HG02840 (cell line): Measurements from ENCODE around the gene CYB5R3.
"Not testable (repeated sequence)": the region's sequence is repeated elsewhere in the genome, so short reads cannot be mapped to it uniquely, and the experiment has no call there.

Experiments used
- ATAC-seq: cut with Tn5 transposase; IDR thresholded peaks from one replicate; pipeline ENCODE4 v1.9.1; 2021; ENCODE audit warnings: mild to moderate bottlenecking, moderate library complexity, moderate number of reproducible peaks; ENCODE audit not compliant: unreplicated experiment, low FRiP score

CYB5R3 gene

DNA sequence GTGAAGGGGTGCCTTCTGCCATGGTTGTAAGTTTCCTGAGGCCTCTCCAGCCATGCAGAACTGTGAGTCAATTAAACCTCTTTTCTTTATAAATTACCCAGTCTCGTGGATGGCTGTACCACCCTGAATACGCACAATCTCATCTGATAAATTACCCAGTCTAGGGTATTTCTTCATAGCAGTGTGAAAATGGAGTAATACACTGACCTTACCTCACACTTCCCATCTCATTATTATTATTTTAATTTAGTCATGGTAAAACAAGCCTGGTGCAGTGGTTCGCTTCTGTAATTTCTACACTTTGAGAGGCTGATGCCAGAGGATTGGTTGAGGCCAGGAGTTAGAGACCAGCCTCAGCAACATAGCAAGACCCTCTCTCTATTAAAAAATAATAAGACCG, 30.5 kb upstream of the CYB5R3 start:
- no peak for ATAC-seq

DNA sequence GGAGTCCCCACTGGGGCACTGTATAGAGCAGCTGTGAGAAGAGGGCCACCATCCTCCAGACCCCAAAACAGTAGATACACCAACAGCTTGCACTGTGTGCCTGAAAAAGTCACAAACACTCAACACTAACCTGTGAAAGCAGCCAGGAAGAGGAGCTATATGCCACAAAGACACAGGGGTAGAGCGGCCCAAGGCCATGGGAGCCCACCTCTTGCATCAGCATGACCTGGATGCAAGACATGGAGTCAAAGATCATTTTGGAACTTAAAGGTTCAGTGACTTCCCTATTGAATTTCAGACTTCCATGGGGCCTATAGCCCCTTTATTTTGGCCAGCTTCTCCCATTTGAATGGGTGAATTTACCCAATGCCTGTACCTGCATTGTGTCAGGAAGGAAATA, 29.7 kb upstream of the CYB5R3 start:
- no peak for ATAC-seq

DNA sequence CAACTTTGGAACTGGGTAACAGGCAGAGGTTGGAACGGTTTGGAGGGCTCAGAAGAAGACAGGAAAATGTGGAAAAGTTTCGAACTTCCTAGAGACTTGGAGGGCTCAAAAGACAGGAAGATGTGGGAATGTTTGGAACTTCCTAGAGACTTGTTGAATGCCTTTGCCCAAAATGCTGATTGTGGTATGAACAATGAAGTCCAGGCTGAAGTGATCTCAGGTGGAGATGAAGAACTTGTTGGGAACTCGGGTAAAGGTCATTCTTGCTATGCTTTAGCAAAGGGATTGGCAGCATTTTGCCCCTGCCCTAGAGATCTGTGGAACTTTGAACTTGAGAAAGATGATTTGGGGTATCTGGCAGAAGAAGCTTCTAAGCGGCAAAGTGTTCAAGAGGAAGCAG, 28.7 kb upstream of the CYB5R3 start:
- not testable (repeated sequence) for ATAC-seq

GRCh38 chr22:42676059-42676607, 26.9 kb upstream of the CYB5R3 start:
- ATAC-seq: no peak

DNA sequence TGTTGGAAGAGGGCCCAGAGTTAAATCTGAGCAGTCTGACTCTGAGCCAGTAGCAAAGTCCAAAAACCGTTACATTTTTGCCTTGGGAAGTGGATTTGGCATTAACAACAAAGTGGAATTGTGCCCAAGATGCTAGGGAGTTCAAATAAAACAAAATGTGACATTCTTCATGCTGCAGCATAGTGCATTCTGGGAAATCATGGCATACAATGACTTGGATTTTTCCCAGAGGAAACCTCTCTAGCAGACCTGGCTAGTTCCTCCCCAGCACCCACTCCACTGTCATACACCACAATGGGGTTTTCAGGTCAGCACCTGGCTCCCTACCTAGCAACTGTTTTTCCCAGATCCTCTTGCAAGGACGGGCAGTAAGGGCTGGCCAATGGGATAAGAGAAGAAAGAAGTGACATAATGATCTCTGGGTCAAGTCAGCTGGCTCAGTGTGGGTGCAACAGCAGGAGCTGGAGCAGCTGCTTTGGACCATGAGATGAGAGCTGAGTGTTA, 24.8 kb upstream of the CYB5R3 start:
- ATAC-seq: no peak

DNA sequence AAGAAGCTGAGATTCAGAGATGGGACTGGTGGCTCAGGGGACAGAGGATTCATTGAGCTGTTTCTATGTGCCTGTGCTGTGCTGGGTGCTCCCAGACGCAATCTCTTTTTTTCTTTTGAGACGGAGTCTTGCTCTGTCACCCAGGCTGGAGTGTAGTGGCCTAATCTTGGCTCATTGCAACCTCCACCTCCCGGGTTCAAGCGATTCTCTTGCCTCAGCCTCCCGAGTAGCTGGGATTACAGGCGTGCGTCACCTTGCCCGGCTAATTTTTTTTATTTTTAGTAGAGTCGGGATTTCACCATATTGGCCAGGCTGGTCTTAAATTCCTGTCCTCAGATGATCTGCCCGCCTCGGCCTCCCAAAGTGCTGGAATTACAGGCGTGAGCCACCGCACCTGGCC, 23.9 kb upstream of the CYB5R3 start:
- not testable (repeated sequence) for ATAC-seq

DNA sequence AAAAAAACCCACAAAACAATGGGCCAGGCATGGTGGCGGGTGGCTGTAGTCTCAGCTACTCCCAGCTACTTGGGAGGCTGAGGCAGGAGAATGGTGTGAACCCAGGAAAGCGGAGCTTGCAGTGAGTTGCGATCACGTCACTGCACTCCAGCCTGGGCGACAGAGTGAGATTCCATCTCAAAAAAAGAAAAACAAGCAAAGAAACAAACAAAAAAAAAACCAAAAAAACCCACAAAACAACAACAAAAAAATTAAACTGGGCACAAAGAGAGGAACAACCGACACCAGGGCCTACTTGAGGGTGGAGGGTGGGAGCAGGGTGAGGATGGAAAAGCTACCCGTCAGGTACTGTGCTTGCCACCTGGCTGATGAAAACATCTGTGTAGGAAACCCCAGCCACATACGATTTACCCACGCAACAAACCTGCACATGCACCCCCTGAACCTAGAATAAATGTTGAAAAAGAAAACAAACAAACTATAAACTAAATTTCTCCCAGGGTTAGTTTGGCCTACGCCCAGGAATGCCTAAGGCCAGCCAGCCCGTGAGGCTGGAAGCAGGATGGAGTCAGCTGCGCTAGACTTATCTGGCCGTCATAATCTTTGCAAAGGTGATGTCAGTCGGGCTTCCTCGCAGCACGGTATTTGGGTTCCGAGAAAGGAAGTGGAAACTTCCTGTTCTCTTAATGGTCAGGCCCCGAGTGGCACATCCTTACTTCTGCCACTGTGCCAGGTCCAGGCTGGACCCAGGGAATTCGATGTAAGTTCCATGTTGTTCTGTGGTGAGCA, 21.9 kb upstream of the CYB5R3 start:
- ATAC-seq: no peak

- ATAC-seq: no peak
These were observed 20.9 kb upstream of the CYB5R3 start for GRCh38 chr22:42670046-42670445.

- not testable (repeated sequence) for ATAC-seq
These were observed 17.2 kb upstream of the CYB5R3 start for GRCh38 chr22:42666393-42666792.

- ATAC-seq: no peak
These were observed 16.0 kb upstream of the CYB5R3 start for GRCh38 chr22:42664976-42665831.

DNA sequence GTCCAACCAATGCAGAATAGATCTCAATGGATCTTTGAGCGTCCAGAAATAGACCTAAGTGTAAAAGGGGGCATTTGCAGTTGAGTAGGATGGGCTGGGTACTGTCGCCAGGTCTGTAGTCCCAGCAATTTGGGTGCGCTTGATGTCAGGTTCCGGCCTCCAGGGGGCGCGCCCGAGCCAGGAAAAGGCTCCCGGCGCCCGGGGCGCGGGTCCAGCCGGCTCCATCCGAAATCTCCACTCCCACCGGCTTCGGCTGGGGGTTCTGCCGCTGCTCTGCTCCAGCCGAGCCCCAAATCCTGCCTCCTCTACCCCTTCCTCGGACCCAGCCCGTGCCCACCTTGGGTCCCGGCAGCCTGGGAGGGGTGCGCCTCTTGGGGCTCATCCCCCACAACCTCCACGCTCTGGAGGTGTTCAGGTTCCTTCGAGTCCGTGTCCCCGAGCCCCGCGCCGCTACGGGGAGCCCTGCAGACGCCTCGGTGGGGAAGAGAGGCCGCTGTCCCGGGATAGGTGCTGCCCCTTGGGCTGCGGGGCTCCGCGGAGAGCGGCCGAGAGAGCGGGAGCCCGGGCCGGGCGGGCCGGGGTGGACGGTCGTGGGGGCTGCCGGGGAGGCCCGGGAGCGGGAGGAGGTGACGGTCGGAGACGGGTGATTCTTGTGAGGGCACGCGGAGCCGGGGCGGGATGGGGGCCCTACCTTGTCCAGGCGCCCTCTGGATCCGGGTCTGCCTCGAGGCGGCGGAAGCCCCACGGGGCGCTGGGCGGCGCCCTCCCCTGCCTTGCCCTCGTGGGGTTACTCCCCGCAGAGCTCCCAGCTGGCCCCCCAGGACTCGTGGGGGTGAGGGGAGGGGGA, 13.0 kb upstream of the CYB5R3 start:
- no peak for ATAC-seq

GRCh38 chr22:42656578-42656977, 7.4 kb upstream of the CYB5R3 start:
- ATAC-seq: no peak

- no peak for ATAC-seq
These were observed 6.5 kb upstream of the CYB5R3 start for GRCh38 chr22:42655693-42656092.

- ATAC-seq: no peak
These were observed 5.4 kb upstream of the CYB5R3 start for GRCh38 chr22:42654436-42655073.

DNA sequence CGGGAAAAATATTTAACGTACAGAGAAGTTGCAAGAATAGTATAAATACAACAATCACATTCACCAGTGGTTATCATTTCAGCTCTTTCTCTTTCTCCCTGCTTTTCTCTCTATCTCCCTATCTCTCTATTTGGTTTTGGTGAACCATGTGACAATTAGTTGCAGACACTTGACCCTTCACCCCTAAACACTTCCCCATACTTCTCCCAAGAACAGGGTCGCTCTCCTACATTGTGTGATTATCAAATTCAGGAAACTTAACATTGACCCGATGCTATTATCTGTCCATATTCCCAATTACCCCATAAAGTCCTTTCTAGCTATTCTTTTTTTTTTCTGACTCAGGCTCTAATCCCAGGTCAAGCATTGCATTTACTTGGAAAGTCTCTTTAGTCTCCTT, 4.8 kb upstream of the CYB5R3 start:
- ATAC-seq: no peak

DNA sequence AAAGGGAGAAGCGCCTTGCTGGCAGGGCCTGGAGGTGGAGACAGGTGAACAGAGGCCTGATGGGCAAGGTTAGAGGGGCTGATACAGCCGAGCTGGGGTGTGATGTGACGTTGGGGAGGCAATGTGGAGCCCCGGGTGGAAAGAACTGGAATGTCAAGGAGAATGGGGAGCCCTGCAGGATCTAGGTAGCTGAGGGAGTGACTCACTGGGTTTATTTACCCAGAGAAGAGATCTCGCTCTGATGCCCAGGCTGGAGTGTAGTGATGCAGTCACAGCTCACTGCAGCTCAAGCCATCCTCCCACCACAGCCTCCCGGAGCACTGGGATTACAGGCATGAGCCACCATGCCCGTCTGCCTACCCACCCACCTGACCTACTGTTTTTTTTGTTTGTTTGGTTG, 1.9 kb upstream of the CYB5R3 start:
- no peak for ATAC-seq

DNA sequence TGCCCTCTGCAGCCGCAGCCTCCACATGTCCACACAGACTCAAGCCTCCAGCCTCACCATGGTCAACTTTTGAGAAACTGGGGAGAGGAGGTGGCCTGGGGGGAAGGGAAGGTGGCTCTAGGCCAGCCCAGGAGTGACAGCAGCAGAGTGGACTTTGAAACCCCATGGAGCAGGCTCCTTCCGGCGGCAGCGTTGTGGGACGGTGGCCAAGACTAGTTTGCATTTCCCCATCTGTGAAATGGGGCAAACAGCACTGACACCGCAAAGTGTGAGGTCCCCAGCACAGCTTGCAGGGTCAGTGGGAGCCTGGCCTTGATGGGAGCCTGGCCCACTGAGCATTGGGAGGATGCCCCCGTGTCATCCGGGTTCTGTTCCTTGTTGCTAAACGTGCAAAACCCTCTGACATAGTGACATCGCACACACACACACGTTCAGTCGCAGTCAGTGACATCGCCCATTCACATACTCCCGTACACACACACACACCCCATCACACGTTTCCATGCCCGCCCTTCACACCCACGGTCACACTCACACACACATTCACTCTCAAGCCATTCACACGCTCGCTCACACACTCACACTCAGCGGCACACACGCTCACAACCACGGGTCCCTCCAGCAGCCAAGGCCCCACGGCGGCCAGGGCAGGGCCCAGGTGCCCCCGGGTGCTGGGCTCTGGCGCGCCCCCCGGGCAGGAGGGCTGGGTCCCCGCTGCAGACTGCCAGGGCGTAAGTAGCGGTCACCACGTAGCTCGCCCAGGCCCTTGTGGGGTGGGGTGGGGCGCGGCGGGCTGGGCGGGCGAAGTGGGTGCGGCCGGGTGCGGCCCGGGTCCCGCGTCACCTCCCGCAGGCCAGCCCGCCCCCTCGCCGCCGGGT, 585 bp downstream of the CYB5R3 start:
- ATAC-seq: peak; percentile 53

DNA sequence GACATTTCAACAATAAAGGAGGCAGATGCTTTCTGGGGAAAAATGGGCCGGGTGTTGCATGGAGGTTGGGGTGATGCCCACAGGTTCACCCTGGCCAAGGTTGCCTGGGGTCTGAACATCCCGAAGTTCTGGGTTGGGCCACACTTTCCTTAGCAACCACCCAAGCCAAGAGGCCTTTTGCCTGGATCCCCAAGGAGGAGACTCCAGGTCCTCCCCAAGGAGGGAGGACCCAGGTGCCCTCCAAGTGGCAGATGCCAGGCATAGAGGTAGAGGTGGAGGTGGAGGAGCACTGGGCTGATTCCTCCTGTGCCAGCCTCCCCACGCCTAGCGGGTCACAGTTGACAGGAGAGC, 1.2 kb downstream of the CYB5R3 start:
- no peak for ATAC-seq
